Bronchial epithelial cell (primary cell): Measurements from ENCODE around the gene TIMP3. TPM values are rescaled to one million over a fixed set of nuclear protein-coding genes. Genes with fewer than 3 reads are reported as not detected.

Experiments used
- DNase-seq: peaks from one replicate; pipeline ENCODE4 v3.0.0-alpha.2; 2010; ENCODE audit warnings: low read depth
- FAIRE-seq: peaks from 2 replicates; lab custom pipeline; 2011; peaks lifted over from hg19 to GRCh38; lab: Jason Lieb, UNC
- H3K27me3 ChIP-seq: 2 replicates; pipeline ENCODE4 v1.5.1; 2011; ENCODE audit warnings: low read length; ENCODE audit not compliant: control insufficient read depth, insufficient read depth
- H3K36me3 ChIP-seq: 2 replicates; pipeline ENCODE4 v1.5.1; 2011; ENCODE audit warnings: low read length; ENCODE audit not compliant: control insufficient read depth, insufficient read depth
- H3K4me3 ChIP-seq: 2 replicates; pipeline ENCODE4 v1.5.1; 2011; ENCODE audit warnings: mild to moderate bottlenecking, low read depth, low read length, control low read depth
- total RNA-seq: library from RNA; depleted of rRNA; stranded (reverse); fragments of >200 nt; gene quantifications from 2 replicates; pipeline ENCODE4 v1.2.1, GENCODE V29; 2014
- TF ChIP-seq, protein P1 (sequence below): IDR thresholded peaks from 2 replicates; pipeline ENCODE4 v1.5.1; 2011; ENCODE audit warnings: mild to moderate bottlenecking, moderate library complexity, low read length, control low read depth, inconsistent platforms; ENCODE audit not compliant: insufficient read depth, severe bottlenecking

The TIMP3 gene
- total RNA-seq, 1 donor from 2014 or later = 71.1 TPM

DNA sequence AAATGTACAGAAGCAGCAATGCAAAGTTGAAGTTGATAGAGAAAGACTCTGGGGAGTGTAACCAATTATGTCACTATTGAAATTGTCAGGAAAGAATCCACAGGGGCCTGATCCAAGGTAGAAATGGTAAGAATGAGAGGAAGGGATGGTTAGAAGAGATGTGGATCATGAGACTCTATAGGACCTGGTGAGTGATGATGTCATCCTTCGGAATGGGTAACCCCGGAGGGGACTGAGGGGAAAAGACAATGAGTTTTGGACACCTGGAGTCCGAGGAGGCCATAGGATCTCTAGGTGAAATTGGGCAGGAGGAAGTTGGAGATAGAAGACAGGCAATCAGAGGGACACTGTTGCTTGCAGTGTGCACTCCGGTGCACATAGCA is 6.3 kb upstream of the TIMP3 start:
- no peak overlapping the region for H3K4me3 ChIP-seq
- FAIRE-seq (no peak), DNase-seq (no peak)
- TF ChIP-seq, protein P1, sequence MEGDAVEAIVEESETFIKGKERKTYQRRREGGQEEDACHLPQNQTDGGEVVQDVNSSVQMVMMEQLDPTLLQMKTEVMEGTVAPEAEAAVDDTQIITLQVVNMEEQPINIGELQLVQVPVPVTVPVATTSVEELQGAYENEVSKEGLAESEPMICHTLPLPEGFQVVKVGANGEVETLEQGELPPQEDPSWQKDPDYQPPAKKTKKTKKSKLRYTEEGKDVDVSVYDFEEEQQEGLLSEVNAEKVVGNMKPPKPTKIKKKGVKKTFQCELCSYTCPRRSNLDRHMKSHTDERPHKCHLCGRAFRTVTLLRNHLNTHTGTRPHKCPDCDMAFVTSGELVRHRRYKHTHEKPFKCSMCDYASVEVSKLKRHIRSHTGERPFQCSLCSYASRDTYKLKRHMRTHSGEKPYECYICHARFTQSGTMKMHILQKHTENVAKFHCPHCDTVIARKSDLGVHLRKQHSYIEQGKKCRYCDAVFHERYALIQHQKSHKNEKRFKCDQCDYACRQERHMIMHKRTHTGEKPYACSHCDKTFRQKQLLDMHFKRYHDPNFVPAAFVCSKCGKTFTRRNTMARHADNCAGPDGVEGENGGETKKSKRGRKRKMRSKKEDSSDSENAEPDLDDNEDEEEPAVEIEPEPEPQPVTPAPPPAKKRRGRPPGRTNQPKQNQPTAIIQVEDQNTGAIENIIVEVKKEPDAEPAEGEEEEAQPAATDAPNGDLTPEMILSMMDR = no peak
- peaks cover 2% of the 10 kb centered on the region for H3K27me3 ChIP-seq
- no peaks in the 10 kb centered on the region for H3K36me3 ChIP-seq

GRCh38 chr22:32796865-32797573 is 4.5 kb upstream of the TIMP3 start:
- Histone ChIP-seq H3K36me3 (no peaks in the 10 kb centered on the region), H3K4me3 (no peak overlapping the region), H3K27me3 (peaks cover 2% of the 10 kb centered on the region)
- FAIRE-seq (peak; percentile 95), DNase-seq (peak; percentile 49)
- TF ChIP-seq, protein P1 = peak; percentile 98

GRCh38 chr22:32799496-32799895 is 2.0 kb upstream of the TIMP3 start:
- H3K36me3 ChIP-seq = no peaks in the 10 kb centered on the region
- peak; percentile 18 for FAIRE-seq
- no peak overlapping the region for H3K4me3 ChIP-seq
- H3K27me3 ChIP-seq = peaks cover 2% of the 10 kb centered on the region
- DNase-seq = no peak
- TF ChIP-seq, protein P1 = no peak

DNA sequence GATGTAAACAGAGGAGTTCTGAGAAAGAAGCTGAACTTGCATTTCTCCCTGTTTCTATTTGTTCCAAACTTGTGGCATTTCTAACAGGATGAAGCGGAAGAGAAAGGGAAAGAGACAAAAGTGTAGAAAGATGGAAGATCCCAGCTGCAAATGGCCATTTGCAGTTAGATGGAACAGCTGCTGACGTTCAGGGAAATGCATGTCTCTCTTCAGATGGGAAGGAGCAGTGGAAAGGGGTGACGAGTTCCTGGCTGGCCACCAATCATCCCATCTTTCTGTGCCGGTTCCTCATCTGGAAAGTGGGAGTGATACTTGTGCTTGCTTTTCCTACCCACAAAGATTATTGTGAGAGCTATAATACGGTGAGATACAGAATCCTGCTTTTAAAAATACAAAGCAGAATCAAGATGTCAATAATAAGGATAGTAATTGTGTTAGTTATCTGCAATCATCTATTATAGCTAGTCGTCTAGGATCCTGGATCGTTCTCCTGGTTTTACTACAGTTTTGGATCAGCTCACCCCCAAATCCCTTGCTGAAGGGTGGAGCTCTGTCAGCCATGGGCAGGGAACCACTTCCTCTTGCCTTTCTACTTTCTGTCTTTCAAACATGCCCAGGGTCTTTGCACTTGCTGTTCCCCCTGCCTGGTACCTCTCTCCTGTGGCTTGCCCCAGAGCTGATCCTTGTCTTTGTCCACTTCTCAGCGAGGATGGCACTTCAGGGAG is 1.2 kb upstream of the TIMP3 start:
- TF ChIP-seq, protein P1 = no peak
- peaks cover 2% of the 10 kb centered on the region for H3K27me3 ChIP-seq
- no peak overlapping the region for H3K4me3 ChIP-seq

GRCh38 chr22:32800994-32801536 is 440 bp upstream of the TIMP3 start:
- no peak for FAIRE-seq

More for the DNA sequence above, 1.2 kb upstream of the TIMP3 start:
- H3K36me3 ChIP-seq = no peaks in the 10 kb centered on the region
- DNase-seq (no peak), FAIRE-seq (no peak)

More at GRCh38 chr22:32800994-32801536, 440 bp upstream of the TIMP3 start:
- no peak for DNase-seq
- H3K36me3 ChIP-seq = no peaks in the 10 kb centered on the region
- TF ChIP-seq, protein P1 = no peak
- H3K27me3 ChIP-seq = peaks cover 2% of the 10 kb centered on the region
- H3K4me3 ChIP-seq = peak overlapping the region; percentile 64
